A549 (cell line): ENCODE data around the gene NQO1. TPM values are rescaled to one million over a fixed set of nuclear protein-coding genes. Genes with fewer than 3 reads are reported as not detected.

Experiments
- ATAC-seq, 2 experiments: fragments of 200-7000 bp in 1 of 2; fragments of >200 bp in 1 of 2; cut with Nextera tagmentation in 1 of 2; cut with Tn5 transposase in 1 of 2; 3 replicates each; pipeline versions ENCODE4 v1.8.0 to v1.9.1; 2018 to 2020; ENCODE audit warnings: mild to moderate bottlenecking in 1 of 2, moderate library complexity in 1 of 2
- CTCF ChIA-PET: fragments of 300-600 bp; sonication (Branson Sonifier 250); formaldehyde crosslinking; extraction: SDS; loops from one replicate; lab custom pipeline; 2021; ENCODE audit warnings: antibody characterized with exemption, inconsistent platforms; lab: Yijun Ruan, JAX
- POLR2A ChIA-PET: fragments of 350-600 bp; formaldehyde crosslinking; extraction: SDS; loops from one replicate; lab custom pipeline; 2021; ENCODE audit warnings: antibody characterized with exemption, inconsistent platforms; lab: Yijun Ruan, JAX
- DNase-seq, 2 experiments: peaks; one replicate each; pipeline versions ENCODE4 v3.0.0 to v3.0.0-alpha.2; 2011 to 2016; ENCODE audit warnings: low read depth in 1 of 2, low spot score in 1 of 2
- FAIRE-seq: peaks from 2 replicates; lab custom pipeline; 2011; peaks lifted over from hg19 to GRCh38; lab: Jason Lieb, UNC
- H3K27ac ChIP-seq, 2 experiments: fragments of >200 bp; sonication (Bioruptor Twin); formaldehyde crosslinking; 3 replicates each; pipeline ENCODE4 v1.5.1; 2016 to 2017
- H3K4me1 ChIP-seq: fragments of >200 bp; sonication (Bioruptor Twin); formaldehyde crosslinking; 3 replicates; pipeline ENCODE4 v1.6.1; 2016
- H3K4me2 ChIP-seq: fragments of >200 bp; sonication (Bioruptor Twin); formaldehyde crosslinking; 3 replicates; pipeline ENCODE4 v1.6.1; 2016
- H3K4me3 ChIP-seq: fragments of >200 bp; sonication (Bioruptor Twin); formaldehyde crosslinking; 3 replicates; pipeline ENCODE4 v1.5.1; 2016
- H3K9me3 ChIP-seq: fragments of >200 bp; sonication (Bioruptor Twin); formaldehyde crosslinking; 3 replicates; pipeline ENCODE4 v1.6.1; 2016
- BHLHE40 ChIP-seq: IDR thresholded peaks from 2 replicates; pipeline ENCODE4 v1.6.1; 2012; ENCODE audit warnings: low read depth, low read length, inconsistent platforms
- CBX2 ChIP-seq: fragments of 200-600 bp; sonication (generic); IDR thresholded peaks from 2 replicates; pipeline ENCODE4 v1.6.1; 2016; ENCODE audit warnings: low read depth, mild to moderate bottlenecking, borderline replicate concordance
- CBX8 ChIP-seq: fragments of 200-600 bp; sonication (generic); IDR thresholded peaks from 2 replicates; pipeline ENCODE4 v1.6.1; 2016
- CHD2 ChIP-seq: fragments of 150-350 bp; IDR thresholded peaks from 2 replicates; pipeline ENCODE4 v1.6.1; 2014; ENCODE audit warnings: low read length; ENCODE audit not compliant: partially characterized antibody
- CHD4 ChIP-seq: fragments of 200-600 bp; sonication (generic); IDR thresholded peaks from 2 replicates; pipeline ENCODE4 v1.6.1; 2016; ENCODE audit warnings: antibody characterized with exemption, mild to moderate bottlenecking, borderline replicate concordance
- EP300 ChIP-seq, 2 experiments: fragments of >200 bp; sonication (Bioruptor Twin); formaldehyde crosslinking; IDR thresholded peaks; 2 replicates in 1 of 2; 3 replicates in 1 of 2; pipeline ENCODE4 v1.6.1; 2016 to 2017
- FOSB ChIP-seq: fragments of 250-450 bp; sonication (Bioruptor Pico); IDR thresholded peaks from 2 replicates; pipeline ENCODE4 v1.5.0; 2020; ENCODE audit warnings: mild to moderate bottlenecking, moderate library complexity
- GATA3 ChIP-seq: IDR thresholded peaks from 2 replicates; pipeline ENCODE4 v1.6.1; 2012; ENCODE audit warnings: borderline replicate concordance
- HDAC2 ChIP-seq: fragments of 200-600 bp; sonication (generic); IDR thresholded peaks from 2 replicates; pipeline ENCODE4 v1.6.1; 2016
- HEYL ChIP-seq: fragments of 250-450 bp; sonication (Bioruptor Pico); IDR thresholded peaks from 2 replicates; pipeline ENCODE4 v1.8.0; 2021; ENCODE audit warnings: mild to moderate bottlenecking, moderate library complexity
- HOXA7 ChIP-seq: fragments of 250-450 bp; sonication (Bioruptor Pico); IDR thresholded peaks from 2 replicates; pipeline ENCODE4 v1.5.0; 2020; ENCODE audit warnings: mild to moderate bottlenecking, moderate library complexity
- HOXB5 ChIP-seq: fragments of 250-450 bp; sonication (Bioruptor Pico); IDR thresholded peaks from 2 replicates; pipeline ENCODE4 v1.5.0; 2020; ENCODE audit warnings: mild to moderate bottlenecking, moderate library complexity
- JUNB ChIP-seq: fragments of >200 bp; sonication (Bioruptor Twin); formaldehyde crosslinking; IDR thresholded peaks from 2 replicates; pipeline ENCODE4 v1.6.1; 2016
- KDM5A ChIP-seq: fragments of 200-600 bp; sonication (generic); IDR thresholded peaks from 2 replicates; pipeline ENCODE4 v1.6.1; 2016; ENCODE audit warnings: antibody characterized with exemption, mild to moderate bottlenecking
- MAZ ChIP-seq: fragments of 150-350 bp; IDR thresholded peaks from 2 replicates; pipeline ENCODE4 v1.6.1; 2014; ENCODE audit warnings: antibody characterized with exemption, low read depth, low read length, borderline replicate concordance
- NFE2L2 ChIP-seq: fragments of 150-350 bp; conservative IDR thresholded peaks from 2 replicates; pipeline ENCODE4 v1.6.1; 2014; ENCODE audit warnings: low read length
- NR3C1 ChIP-seq: fragments of >200 bp; sonication (Bioruptor Twin); formaldehyde crosslinking; IDR thresholded peaks from 3 replicates; pipeline ENCODE4 v1.6.1; 2017
- POLR2AphosphoS2 ChIP-seq: conservative IDR thresholded peaks from 2 replicates; pipeline ENCODE4 v1.6.1; 2012; ENCODE audit warnings: low read length, improper control_type of control experiment, inconsistent platforms
- REST ChIP-seq: fragments of 200-600 bp; sonication (generic); IDR thresholded peaks from 2 replicates; pipeline ENCODE4 v1.6.1; 2016; ENCODE audit warnings: antibody characterized with exemption, mild to moderate bottlenecking, moderate library complexity
- RFX5 ChIP-seq: fragments of 450-650 bp; IDR thresholded peaks from 2 replicates; pipeline ENCODE4 v1.7.1; 2014; ENCODE audit warnings: antibody characterized with exemption, mild to moderate bottlenecking, moderate library complexity
- RNF2 ChIP-seq: fragments of 200-600 bp; sonication (generic); IDR thresholded peaks from 2 replicates; pipeline ENCODE4 v1.6.1; 2016; ENCODE audit warnings: low read depth, mild to moderate bottlenecking, antibody characterized with exemption, moderate library complexity, borderline replicate concordance
- SMC3 ChIP-seq: fragments of >200 bp; sonication (Bioruptor Twin); formaldehyde crosslinking; IDR thresholded peaks from 3 replicates; pipeline ENCODE4 v1.6.1; 2018; ENCODE audit warnings: inconsistent platforms
- SREBF2 ChIP-seq: fragments of 450-650 bp; IDR thresholded peaks from 2 replicates; pipeline ENCODE4 v1.6.1; 2014; ENCODE audit warnings: mild to moderate bottlenecking, moderate library complexity
- TP53 ChIP-seq: fragments of 250-450 bp; sonication (Bioruptor Pico); IDR thresholded peaks from 2 replicates; pipeline ENCODE4 v1.5.0; 2021; ENCODE audit warnings: mild to moderate bottlenecking, moderate library complexity
- WGBS: methylation state at CpG from one replicate; pipeline ENCODE4 v1.1.6; 2017; ENCODE audit errors: missing lambda C conversion rate; 5-methylcytosine and 5-hydroxymethylcytosine counted together
- polyA plus RNA-seq, 4 experiments: library from polyadenylated mRNA; depleted of rRNA in 3 of 4; stranded (reverse); fragments of >200 nt; fragmentation: RNase III in 1 of 4; extraction: RNeasy Plus Mini Kit Qiagen cat#74134 plus additional on column Dnase treatment in 1 of 4; gene quantifications; 2 replicates in 3 of 4; 3 replicates in 1 of 4; pipeline ENCODE4 v1.2.3, GENCODE V29; 2011 to 2017
- TF ChIP-seq, protein P1 (sequence below): fragments of 250-450 bp; sonication (Bioruptor Pico); IDR thresholded peaks from 2 replicates; pipeline ENCODE4 v1.5.0; 2020; ENCODE audit warnings: low read depth, mild to moderate bottlenecking, moderate library complexity
- TF ChIP-seq, protein P2 (sequence below): fragments of 150-350 bp; IDR thresholded peaks from 2 replicates; pipeline ENCODE4 v1.6.1; 2014; ENCODE audit warnings: low read depth, mild to moderate bottlenecking, low read length
- TF ChIP-seq, protein P3 (sequence below): fragments of >200 bp; sonication (Bioruptor Twin); formaldehyde crosslinking; IDR thresholded peaks from 3 replicates; pipeline ENCODE4 v1.6.1; 2016

Gene NQO1
- polyA plus RNA-seq, 2 of the 4 experiments (the other 2 are of a cell fraction), result 1,834 to 2,775 TPM

GRCh38 chr16:69775563-69775962, 49.2 kb upstream of the NQO1 start:
- H3K4me2 ChIP-seq, result no peak overlapping the region
- DNase-seq, result no peak
- TF ChIP-seq GATA3, result no peak
- TF ChIP-seq HEYL (CRISPR knock-in tag), result no peak
- TF ChIP-seq, protein P1, sequence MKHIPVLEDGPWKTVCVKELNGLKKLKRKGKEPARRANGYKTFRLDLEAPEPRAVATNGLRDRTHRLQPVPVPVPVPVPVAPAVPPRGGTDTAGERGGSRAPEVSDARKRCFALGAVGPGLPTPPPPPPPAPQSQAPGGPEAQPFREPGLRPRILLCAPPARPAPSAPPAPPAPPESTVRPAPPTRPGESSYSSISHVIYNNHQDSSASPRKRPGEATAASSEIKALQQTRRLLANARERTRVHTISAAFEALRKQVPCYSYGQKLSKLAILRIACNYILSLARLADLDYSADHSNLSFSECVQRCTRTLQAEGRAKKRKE, result no peak
- no peak for TF ChIP-seq BHLHE40
- TF ChIP-seq JUNB, result no peak
- no peak for TF ChIP-seq HDAC2
- TF ChIP-seq, protein P2, sequence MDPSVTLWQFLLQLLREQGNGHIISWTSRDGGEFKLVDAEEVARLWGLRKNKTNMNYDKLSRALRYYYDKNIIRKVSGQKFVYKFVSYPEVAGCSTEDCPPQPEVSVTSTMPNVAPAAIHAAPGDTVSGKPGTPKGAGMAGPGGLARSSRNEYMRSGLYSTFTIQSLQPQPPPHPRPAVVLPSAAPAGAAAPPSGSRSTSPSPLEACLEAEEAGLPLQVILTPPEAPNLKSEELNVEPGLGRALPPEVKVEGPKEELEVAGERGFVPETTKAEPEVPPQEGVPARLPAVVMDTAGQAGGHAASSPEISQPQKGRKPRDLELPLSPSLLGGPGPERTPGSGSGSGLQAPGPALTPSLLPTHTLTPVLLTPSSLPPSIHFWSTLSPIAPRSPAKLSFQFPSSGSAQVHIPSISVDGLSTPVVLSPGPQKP, result no peak
- H3K27ac ChIP-seq, result no peak overlapping the region
- ChIA-PET POLR2A (no interaction called here), CTCF (interaction anchor here (1.1 kb wide), 1 partner anchor 380 kb away, joined by 3 read pairs; no protein-coding TSS in a partner anchor)
- no peak for ATAC-seq
- no peak for FAIRE-seq
- 0 out of 3 replicates have a peak, but pooled peaks cover 3% of the 10 kb centered on the region for H3K4me1 ChIP-seq
- H3K4me3 ChIP-seq, result no peak overlapping the region
- peaks cover 7% of the 10 kb centered on the region; the same call in 1 of the 3 replicates for H3K9me3 ChIP-seq

- Histone ChIP-seq H3K9me3 (peaks cover 7% of the 10 kb centered on the region; the same call in 1 of the 3 replicates), H3K4me2 (no peak overlapping the region), H3K4me3 (no peak overlapping the region), H3K27ac (no peak overlapping the region)
- ATAC-seq, result no peak
- FAIRE-seq, result no peak
- 81% methylated on average over 6 of the region's 6 CpGs for WGBS
- CTCF ChIA-PET, result interaction anchor here (1.0 to 2.4 kb wide), 3 partner anchors 11 to 56 kb away, joined by 3 to 10 read pairs (median 4); partner anchors contain the start of gene WWP2
- DNase-seq, result no peak
- TF ChIP-seq CBX2, result no peak
- no peak for TF ChIP-seq CHD4
- no peak for TF ChIP-seq KDM5A
- no peak for TF ChIP-seq CHD2
- no peak for TF ChIP-seq BHLHE40
- no peak for TF ChIP-seq REST
- no peak for TF ChIP-seq TP53 (CRISPR knock-in tag)
- TF ChIP-seq HOXB5 (CRISPR knock-in tag), result no peak
- TF ChIP-seq NR3C1, result no peak
- TF ChIP-seq SREBF2, result no peak
- TF ChIP-seq, all 56 proteins: peak for 0
- POLR2A ChIA-PET, result no interaction called here
- 0 out of 3 replicates have a peak, but pooled peaks cover 3% of the 10 kb centered on the region for H3K4me1 ChIP-seq
Observed at GRCh38 chr16:69773260-69773947, 47.0 kb upstream of the NQO1 start.

DNA sequence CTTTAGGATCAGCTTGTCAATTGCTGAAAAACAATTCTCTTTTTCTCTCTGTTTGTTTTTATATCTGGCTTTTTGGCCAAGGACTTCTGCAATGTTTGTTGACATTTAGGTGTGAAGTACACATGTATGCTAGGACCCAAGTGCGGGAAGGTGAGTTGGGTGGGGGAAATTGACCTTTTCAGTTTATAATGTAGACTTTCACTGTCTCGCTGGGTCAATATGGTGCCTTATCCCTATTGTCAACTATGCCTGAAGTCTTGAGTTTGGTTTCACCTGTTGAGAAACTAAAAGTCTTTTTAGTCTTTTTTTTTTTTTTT, 45.2 kb upstream of the NQO1 start:
- DNase-seq, result no peak
- no peak overlapping the region for H3K4me2 ChIP-seq
- no peak overlapping the region for H3K27ac ChIP-seq
- ChIA-PET CTCF (interaction anchor here (0.9 to 2.3 kb wide), 5 partner anchors 11 to 51 kb away, joined by 3 to 11 read pairs (median 4); partner anchors contain the start of gene NOB1), POLR2A (interaction anchor here (0.7 kb wide), 1 partner anchor 294 kb away, joined by 7 read pairs; no protein-coding TSS in a partner anchor)
- peaks cover 7% of the 10 kb centered on the region; the same call in 1 of the 3 replicates for H3K9me3 ChIP-seq
- H3K4me1 ChIP-seq, result 0 out of 3 replicates have a peak, but pooled peaks cover 3% of the 10 kb centered on the region
- ATAC-seq, result no peak
- 90% methylated on average over 2 of the region's 2 CpGs for WGBS
- no peak overlapping the region for H3K4me3 ChIP-seq
- no peak for FAIRE-seq
- TF ChIP-seq SMC3 (no peak), NR3C1 (no peak), RNF2 (no peak), MAZ (no peak), RFX5 (no peak), POLR2AphosphoS2 (no peak), GATA3 (no peak), HOXB5 (CRISPR knock-in tag) (no peak), FOSB (CRISPR knock-in tag) (no peak), CBX8 (no peak), EP300 (IDR thresholded peaks at IDR 0.05) (no peak), HOXA7 (no peak), NFE2L2 (no peak)
- TF ChIP-seq, protein P2, result no peak
- TF ChIP-seq, protein P3, sequence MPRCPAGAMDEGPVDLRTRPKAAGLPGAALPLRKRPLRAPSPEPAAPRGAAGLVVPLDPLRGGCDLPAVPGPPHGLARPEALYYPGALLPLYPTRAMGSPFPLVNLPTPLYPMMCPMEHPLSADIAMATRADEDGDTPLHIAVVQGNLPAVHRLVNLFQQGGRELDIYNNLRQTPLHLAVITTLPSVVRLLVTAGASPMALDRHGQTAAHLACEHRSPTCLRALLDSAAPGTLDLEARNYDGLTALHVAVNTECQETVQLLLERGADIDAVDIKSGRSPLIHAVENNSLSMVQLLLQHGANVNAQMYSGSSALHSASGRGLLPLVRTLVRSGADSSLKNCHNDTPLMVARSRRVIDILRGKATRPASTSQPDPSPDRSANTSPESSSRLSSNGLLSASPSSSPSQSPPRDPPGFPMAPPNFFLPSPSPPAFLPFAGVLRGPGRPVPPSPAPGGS, result no peak
